Stimulated activated CD8-positive, alpha-beta memory T cell treated with anti-CD3 and anti-CD28 coated beads, Interleukin-4, amount 100 ng/mL, for 24 hours (primary cell): ENCODE data around the gene SHISA8.

ENCODE experiments used
- DNase-seq: peaks from one replicate; pipeline ENCODE4 v3.0.0-alpha.2; 2020; ENCODE audit warnings: low read depth

Gene SHISA8

DNA sequence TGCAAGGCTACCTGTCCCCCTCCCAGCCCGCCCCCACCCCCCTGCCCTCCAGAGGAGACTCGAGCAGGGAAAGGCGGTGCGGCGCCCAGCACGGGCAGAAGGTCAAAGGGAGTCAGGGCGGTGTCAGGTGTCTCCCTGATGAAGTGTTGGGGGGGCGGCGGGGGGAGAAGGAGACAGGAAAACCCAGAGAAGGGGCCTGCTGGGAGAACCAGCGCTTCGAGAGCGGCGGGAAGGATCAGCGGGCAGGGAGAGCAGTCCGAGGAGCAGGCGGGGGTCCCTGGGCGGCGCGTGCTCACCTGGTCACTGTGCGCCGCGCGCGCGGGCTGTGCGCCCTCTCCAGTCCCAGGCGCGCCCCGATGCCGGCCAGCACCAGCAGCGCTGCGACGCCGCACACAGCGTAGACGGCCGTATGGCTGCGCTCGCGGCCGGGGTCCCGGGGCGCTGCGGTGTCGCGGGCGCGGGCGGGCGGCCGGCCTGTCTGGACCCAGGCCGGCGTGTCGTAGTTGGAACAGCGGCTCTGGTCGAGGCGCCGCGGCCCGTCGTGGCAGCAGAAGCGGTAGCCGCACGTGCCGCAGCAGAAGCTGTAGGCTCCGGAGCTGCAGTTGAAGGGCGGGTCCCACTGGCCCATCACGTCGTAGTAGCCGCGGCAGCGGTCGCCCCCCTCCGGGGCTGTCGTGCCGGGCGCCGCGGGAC lies 886 bp downstream of the SHISA8 start:
- no peak for DNase-seq

- no peak for DNase-seq
Measured at GRCh38 chr22:41913040-41913719, 1.7 kb downstream of the SHISA8 start.

DNA sequence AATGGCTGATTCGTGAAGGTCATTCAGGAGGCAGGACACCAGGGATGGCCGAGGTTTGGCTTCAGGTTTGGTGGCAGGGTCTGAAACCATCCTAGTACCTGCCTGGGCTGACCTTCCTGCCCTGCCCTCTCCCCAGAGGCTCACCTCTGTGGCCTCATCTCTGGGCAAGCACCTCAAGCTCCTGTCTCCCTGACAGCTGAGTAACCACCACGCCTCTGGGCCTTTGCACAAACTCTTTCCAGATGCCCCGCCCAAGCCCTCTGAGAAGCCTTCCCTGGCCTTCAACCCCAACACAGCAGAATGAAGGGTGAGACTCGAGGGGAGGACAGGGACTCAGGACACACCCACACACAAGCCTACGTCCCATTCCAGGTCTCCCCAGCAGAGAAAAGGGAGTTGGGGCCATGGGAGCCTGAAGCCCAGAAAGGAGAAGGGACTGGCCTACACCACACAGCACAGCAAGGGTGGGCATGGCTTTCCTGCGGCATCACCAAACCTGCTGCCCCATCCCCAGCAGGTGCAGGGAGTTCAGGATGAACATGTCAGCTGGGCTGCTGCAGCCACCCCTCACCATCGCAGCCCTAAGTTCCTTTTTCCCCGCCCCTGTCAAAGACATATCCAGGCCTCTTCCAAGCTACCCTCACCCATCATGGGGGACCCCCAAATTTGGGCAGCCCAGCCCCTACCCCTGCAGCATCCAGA lies 2.4 kb downstream of the SHISA8 start:
- no peak for DNase-seq

DNA sequence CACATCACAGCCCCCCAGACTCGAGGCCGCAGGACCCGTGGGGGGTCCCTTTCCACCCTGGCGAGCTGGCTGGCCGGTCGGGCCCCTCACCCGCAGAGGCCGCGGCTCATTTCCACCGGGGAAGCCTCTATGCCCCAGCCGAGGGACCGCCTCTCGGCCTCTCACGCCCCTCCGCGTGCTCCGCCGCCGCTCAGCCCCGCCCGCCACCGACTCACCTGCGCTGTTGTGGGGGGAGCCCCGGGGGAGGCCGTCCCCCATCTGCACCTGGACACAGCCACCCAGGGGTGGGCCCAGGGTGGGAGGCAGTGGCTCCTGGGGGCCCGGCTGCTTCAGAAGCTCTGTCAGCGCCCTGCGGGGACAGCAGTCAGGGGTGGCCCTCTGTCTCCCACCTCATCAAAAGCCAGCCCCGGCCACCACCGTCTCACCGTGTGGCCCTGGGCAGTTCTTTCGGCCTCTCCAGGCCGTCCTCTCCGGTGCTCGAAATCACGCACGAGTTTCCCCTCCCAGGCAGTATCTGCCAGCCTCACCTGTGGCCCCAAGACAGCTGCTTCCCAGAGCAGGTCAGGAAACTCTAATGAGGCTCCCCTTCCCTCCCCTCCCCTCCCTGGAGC lies 3.8 kb downstream of the SHISA8 start:
- DNase-seq = no peak

DNA sequence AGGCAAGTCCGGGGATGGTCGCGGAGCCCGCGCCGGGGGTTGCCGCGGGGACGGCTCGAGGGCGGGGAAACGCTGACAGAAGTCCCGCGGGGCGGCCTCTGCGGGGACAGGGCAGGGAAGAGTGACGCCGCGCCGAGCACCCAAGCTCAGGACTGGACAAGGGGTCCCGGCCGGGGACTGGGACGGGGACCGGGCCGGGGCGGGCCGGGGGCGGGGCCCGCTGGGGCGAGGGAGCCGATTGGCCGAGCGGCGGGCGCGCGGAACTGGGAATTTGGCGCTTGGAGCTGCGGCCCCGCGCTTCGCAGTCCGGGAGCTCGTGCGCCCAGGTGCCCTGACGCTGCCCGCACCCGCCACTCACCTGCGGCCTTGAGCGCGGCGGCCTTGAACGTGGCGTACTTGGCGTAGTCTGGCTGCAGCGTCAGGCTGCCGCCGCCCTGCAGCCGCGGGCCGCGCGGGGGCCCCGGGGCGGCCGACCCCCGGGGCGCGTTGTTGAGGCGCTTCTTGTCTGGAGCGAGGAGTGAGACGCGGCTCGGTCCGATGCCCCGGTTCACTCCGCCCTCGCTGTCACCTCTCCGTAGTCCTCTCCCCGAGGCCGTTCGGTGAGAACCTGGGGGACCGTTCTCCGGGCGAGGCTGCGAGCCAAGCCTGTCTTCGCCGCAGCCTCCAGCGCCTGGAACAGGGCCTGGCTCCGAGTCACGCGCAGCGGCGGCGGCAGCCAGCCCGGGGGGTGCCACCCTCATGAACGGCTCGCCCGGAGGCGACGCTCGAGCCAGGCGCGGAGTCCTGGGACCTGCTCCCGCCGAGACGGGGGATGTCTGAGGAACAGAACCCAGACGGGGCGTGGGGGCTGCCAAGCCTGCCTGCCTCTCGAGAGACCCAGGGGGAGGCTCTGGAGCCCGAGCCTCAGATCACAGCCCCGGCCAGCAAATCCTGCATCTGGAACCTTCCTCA lies 4.5 kb downstream of the SHISA8 start:
- no peak for DNase-seq

GRCh38 chr22:41909310-41910049 lies 5.4 kb downstream of the SHISA8 start:
- no peak for DNase-seq

DNA sequence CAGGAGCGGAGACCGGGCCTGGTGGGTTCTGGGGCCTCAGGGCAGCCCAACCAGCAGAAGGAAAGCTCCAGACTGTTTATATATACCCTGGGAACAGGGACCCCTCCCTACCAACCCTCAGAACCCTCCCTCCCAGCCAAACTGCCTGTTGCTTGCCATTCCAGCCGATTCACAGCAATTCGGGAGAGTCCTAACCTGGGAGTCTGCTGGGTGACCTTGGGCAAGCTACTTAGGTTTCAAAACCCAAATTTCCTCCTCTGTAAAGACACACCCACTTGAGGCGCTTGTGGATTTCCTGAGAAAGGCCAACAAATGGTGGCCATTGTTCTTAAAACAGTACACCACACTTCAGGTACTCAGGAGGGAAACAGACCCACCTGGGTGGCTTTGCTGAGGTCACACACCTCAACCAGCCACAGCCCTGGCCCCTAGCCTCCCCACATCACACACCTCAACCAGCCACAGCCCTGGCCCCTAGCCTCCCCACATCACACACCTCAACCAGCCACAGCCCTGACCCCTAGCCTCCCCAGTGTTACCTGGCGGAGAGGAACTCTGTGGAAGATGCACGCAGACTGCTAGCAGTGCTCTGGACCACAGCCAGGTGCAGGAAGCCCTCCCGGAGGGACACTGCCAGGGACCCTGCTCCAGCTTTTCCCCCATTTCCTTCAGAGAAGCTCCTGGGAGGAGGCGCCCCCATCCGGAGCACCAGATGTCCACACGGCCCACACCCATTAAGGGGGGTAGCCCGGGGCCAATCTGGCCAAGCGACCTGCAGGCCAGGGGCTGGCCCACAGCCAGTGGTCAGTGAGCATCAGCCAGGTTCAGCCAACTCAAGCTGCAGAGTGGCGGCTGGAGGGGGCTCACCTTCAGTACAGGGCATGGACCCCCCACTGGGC lies 6.2 kb downstream of the SHISA8 start:
- DNase-seq = no peak

DNA sequence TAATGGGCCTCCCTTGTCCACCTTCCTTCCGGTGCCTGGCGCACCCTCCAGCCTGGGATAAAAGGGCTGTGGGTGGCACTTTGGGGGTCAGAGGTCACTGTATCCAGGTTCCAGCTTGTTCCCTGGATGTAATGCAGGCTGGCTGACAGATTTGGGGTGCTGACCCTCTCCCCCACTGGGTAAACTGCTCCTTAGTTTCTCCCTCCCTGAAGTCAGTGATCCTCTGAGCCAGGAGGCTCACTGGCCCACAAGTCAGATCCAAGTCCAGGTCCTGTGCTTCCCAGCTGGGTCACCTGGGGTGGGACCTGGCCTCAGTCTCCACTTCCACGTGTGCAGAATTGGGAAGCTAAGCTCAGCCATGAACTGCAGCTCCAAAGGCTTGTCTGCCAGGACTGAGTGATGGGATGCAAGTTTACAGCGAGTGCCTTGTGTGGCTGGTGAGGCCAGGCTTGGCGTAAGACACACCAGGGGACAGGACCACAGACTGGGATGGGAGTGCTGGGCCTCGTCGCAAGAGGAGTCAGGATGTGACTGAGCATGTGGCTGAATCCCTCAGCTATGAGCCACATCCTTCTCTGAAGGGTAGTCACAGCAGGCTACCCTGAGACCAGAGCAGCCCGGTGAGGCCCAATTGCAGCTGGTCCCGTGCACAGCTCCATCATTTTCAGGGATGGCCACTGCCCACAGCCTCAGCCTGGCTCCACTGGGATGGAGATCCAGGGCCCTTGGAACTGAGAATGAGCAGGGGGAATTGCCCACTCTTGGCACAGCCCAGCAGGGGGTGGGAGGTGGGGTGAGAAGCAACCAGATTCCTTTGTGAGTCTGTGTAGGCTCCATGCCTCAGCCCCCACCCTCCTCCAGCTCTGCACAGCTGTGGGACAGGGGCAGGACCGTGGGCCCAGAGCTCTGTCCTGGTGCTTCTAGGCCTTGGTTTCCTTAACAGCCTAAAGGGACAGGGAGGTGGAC lies 7.2 kb downstream of the SHISA8 start:
- no peak for DNase-seq

DNA sequence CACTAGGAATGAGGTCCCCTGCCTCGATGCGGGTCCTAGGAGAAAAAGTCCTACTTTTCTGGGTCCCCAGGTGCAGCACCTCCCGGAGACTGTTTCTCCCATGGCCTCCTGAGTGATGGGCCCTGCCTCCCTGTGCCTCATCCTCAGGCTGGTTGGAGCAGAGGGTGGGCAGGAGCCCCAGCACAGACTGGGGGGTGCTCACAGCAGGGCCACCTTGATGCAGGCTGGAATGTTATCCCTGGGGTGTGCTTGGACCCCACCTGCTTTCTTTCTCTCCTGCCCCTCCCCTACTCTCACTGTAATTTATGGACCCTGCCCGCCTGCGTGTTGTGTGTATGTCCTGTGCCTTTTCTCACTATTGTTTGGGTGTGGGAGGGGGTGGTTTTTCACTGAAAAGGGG lies 8.1 kb downstream of the SHISA8 start:
- DNase-seq = no peak

DNA sequence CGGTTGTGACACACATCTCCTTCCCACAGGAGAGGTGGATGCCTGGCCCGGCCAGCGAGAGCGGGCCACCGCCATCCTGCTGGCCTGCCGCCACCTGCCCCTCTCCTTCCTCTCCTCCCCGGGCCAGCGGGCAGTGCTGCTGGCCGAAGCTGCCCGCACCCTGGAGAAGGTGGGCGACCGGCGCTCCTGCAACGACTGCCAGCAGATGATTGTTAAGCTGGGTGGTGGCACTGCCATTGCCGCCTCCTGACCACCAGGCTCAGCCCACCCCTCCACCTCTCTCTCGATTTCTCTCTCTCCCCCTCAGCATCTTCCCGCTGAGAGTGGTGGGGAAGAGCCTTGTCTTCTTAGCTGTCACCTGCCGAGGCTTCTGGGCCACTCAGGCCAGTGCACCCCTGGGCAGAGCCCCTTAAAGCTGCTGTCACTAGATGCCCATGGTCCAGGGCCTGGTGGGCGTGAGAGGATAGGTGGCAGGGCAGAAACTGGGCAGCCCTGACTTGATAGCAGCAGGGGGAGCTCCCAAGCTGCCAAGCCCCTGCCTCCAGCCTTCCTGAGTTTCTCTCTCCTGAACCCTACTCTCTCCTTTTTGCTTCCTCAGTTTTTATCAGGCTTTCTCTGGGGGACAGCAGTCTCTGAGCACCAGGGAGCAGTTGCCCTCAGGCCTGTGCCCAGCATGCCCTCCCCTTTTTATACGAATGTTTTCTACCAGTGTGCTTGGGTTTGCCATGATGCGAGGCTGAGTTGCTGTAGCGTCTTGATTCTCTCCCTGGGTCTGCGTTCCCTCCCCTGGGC lies 9.3 kb downstream of the SHISA8 start:
- DNase-seq = no peak

- DNase-seq = no peak
Measured at GRCh38 chr22:41904450-41905410, 10.1 kb downstream of the SHISA8 start.

DNA sequence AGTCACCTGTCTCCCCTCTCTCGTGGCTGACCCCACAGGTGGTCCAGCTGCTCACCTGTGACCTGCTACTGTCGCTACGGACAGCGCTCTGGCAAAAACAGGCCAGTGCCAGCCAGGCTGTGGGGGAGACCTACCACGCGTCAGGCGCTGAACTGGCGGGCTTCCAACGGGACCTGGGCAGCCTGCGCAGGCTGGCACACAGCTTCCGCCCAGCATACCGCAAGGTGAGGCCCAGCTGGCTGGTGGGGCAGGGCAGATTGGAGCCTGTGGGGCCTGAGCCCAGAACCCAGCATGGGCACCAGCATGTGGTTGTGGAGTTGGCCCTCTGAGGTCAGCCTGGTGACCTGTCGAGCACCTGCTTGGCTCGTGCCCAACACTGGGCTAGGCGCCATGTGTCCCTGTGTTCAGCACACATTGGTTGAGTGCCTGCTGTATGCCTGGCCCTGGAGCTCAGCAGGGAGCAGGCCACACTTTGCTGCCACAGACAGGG lies 11.9 kb downstream of the SHISA8 start:
- no peak for DNase-seq

GRCh38 chr22:41902016-41902415 lies 12.9 kb downstream of the SHISA8 start:
- no peak for DNase-seq

GRCh38 chr22:41900652-41901312 lies 14.1 kb downstream of the SHISA8 start:
- no peak for DNase-seq

DNA sequence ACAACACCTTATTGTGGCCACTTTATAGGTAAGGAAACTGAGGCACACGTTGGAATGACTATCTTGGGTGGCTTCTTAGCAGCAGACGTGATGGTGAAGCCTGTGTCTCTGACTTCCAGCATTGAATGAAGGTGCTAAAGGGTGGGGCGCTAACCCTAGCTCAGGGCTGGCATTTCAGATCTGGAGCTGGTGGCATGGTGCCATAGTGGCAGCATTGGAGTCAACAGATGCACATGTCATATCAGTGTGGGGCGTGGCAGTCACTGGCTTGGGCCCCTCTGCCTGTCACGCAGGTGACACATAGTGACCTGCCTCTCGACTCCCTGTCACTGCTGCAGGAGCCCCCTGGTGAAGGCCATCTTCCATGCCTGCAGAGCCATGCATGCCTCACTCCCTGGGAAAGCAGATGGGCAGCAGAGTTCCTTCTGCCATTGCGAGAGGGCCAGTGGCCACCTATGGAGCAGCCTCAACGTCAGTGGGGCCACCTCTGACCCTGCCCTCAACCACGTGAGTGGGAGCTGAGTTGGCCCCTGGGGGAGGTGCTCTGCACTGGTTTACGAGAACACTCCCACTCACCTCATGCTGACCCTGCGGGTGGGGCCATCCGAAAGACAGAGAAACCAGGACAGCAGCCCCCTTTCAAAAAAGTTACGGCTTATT lies 14.8 kb downstream of the SHISA8 start:
- DNase-seq = no peak
